Lung microvascular endothelial cell (primary cell): ENCODE results near the gene AMBP. TPM values are rescaled to one million over a fixed set of nuclear protein-coding genes. Genes with fewer than 3 reads are reported as not detected.

ENCODE experiments used
- total RNA-seq: library from RNA; depleted of rRNA; stranded (reverse); fragments of >200 nt; gene quantifications from 2 replicates; pipeline ENCODE4 v1.2.1, GENCODE V29; 2014

The AMBP gene
- total RNA-seq, 1 donor from 2014 or later: not detected

Other genes with a start within 250 kb of the AMBP start
- gene ZNF618, start 202.0 kb downstream of the AMBP start, total RNA-seq: 6.7 and 8.1 TPM in 2 replicates
- not detected in 2 replicates for gene KIF12, start 21.0 kb upstream of the AMBP start, total RNA-seq
- gene COL27A1, start 77.2 kb upstream of the AMBP start, total RNA-seq: 0.40 and 1.1 TPM in 2 replicates
- gene ORM1, start 244.8 kb upstream of the AMBP start, total RNA-seq: not detected in 2 replicates